Activated T-cell treated with anti-CD3 and anti-CD28 coated beads, Interleukin-2, amount 50 U/mL, for 24 hours (primary cell): ENCODE data around the gene SLC25A13.

ENCODE experiments used
- DNase-seq: peaks from one replicate; pipeline ENCODE4 v3.0.0-alpha.2; 2020
- H3K27ac Mint-ChIP-seq: 2 replicates; pipeline ENCODE4 v1.8.0; 2020; ENCODE audit warnings: mild to moderate bottlenecking, mixed read lengths
- H3K27me3 Mint-ChIP-seq: 2 replicates; pipeline ENCODE4 v1.8.0; 2020; ENCODE audit warnings: mixed read lengths
- H3K36me3 Mint-ChIP-seq: 2 replicates; pipeline ENCODE4 v1.8.0; 2020; ENCODE audit warnings: low read depth, mixed read lengths
- H3K4me1 Mint-ChIP-seq: 2 replicates; pipeline ENCODE4 v1.8.0; 2020; ENCODE audit warnings: low read depth, mixed read lengths
- H3K4me3 Mint-ChIP-seq: 2 replicates; pipeline ENCODE4 v1.8.0; 2020; ENCODE audit warnings: mild to moderate bottlenecking, moderate library complexity, mixed read lengths
- H3K9me3 Mint-ChIP-seq: 2 replicates; pipeline ENCODE4 v1.8.0; 2020; ENCODE audit warnings: mixed read lengths

The SLC25A13 gene

DNA sequence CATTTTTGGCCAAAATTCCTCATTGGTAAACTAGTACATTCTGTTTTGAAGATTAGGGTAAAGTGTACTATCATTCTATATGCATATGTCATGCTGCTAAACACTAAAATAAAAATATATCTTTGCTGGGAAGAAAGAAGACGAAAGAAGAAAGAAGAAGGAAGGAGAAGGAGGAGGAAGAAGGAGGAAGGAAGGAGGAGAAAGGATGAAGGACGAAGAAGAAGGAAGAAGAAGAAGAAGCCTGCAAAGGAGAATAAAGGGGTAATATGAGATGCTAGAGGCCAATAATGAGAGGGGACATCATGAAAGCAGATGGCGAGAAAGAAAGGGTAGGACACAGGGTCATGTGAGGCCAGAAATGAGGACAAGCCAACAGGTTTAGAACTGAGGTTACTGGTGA, 8.0 kb downstream of the SLC25A13 start:
- Mint-ChIP-seq H3K27ac (no peak overlapping the region), H3K9me3 (no peaks in the 10 kb centered on the region), H3K36me3 (peaks cover 25% of the 10 kb centered on the region), H3K27me3 (no peaks in the 10 kb centered on the region), H3K4me1 (peaks cover 55% of the 10 kb centered on the region), H3K4me3 (no peak overlapping the region)
- no peak for DNase-seq

- Mint-ChIP-seq H3K36me3 (peaks cover 25% of the 10 kb centered on the region), H3K27me3 (no peaks in the 10 kb centered on the region), H3K9me3 (no peaks in the 10 kb centered on the region), H3K27ac (no peak overlapping the region), H3K4me1 (peaks cover 54% of the 10 kb centered on the region), H3K4me3 (no peak overlapping the region)
- DNase-seq, result no peak
These were observed 9.4 kb downstream of the SLC25A13 start for GRCh38 chr7:96312502-96312901.

DNA sequence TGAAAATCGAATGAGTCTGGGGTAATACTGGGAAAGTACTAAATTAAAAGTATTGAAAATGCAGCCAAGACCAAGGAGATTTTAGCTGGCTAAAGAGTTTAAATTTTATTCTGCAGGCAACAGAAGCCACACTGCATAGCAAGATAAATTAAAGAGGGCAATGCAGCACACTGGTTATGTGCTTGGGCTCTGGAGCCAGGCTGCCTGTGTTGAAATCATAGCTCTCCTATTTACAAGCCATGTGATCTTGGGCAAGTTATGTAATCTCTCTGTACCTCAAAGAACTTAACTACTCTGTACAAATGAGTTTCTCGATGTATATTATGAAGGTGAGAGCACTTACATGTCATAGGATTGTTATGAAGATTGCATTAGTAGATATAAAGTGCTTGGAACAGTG, 9.9 kb downstream of the SLC25A13 start:
- no peaks in the 10 kb centered on the region for H3K9me3 Mint-ChIP-seq
- no peak for DNase-seq
- no peak overlapping the region for H3K4me3 Mint-ChIP-seq
- no peak overlapping the region for H3K27ac Mint-ChIP-seq
- peaks cover 51% of the 10 kb centered on the region for H3K4me1 Mint-ChIP-seq
- H3K36me3 Mint-ChIP-seq, result peaks cover 26% of the 10 kb centered on the region
- H3K27me3 Mint-ChIP-seq, result no peaks in the 10 kb centered on the region

DNA sequence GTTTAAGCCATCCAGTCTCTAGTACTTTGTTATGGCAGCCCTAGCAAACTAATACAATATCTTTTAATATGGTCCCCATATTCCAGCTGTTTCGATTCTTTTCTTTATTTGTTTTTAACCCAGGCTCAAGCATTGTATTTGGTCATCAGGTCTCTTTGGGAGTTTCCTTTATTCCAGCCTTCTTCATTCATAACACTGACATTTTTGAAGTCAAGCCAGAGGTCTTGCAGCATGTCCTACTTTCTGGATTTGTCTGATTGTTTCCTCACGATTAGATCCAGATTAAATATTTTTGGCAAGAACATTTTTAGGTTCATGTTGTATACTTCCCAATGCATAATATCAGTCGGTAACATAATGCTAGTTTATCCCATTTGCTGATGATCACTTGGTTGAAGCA, 11.8 kb downstream of the SLC25A13 start:
- no peaks in the 10 kb centered on the region for H3K9me3 Mint-ChIP-seq
- peaks cover 58% of the 10 kb centered on the region for H3K4me1 Mint-ChIP-seq
- H3K27ac Mint-ChIP-seq, result no peak overlapping the region
- no peak overlapping the region for H3K4me3 Mint-ChIP-seq
- no peaks in the 10 kb centered on the region for H3K27me3 Mint-ChIP-seq
- no peak for DNase-seq
- peaks cover 26% of the 10 kb centered on the region for H3K36me3 Mint-ChIP-seq

DNA sequence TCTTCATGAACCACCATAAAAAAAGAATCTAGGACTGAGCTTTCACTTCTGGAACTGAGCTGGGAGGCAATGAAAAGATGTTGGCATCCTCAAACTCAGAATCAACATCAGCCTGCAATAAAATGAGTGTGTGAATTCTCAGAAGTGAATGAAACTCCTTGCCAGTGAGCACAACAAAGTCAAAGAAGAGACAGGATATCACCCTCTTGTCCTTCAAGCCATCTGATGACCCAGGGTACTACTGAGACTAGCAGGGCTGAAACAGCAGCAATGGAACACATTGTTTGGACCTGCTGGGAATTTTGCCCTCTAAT, 13.0 kb downstream of the SLC25A13 start:
- DNase-seq, result no peak
- Mint-ChIP-seq H3K4me3 (no peak overlapping the region), H3K36me3 (peaks cover 26% of the 10 kb centered on the region), H3K27me3 (no peaks in the 10 kb centered on the region), H3K4me1 (peaks cover 61% of the 10 kb centered on the region), H3K27ac (no peak overlapping the region), H3K9me3 (no peaks in the 10 kb centered on the region)

GRCh38 chr7:96308253-96308949, 13.5 kb downstream of the SLC25A13 start:
- no peaks in the 10 kb centered on the region for H3K27me3 Mint-ChIP-seq
- peaks cover 66% of the 10 kb centered on the region for H3K4me1 Mint-ChIP-seq
- H3K27ac Mint-ChIP-seq, result no peak overlapping the region

GRCh38 chr7:96306385-96307125, 15.3 kb downstream of the SLC25A13 start:
- Mint-ChIP-seq H3K9me3 (no peaks in the 10 kb centered on the region), H3K36me3 (peaks cover 18% of the 10 kb centered on the region), H3K4me1 (peaks cover 69% of the 10 kb centered on the region), H3K4me3 (no peak overlapping the region), H3K27me3 (no peaks in the 10 kb centered on the region), H3K27ac (no peak overlapping the region)
- DNase-seq, result no peak

More at GRCh38 chr7:96308253-96308949, 13.5 kb downstream of the SLC25A13 start:
- Mint-ChIP-seq H3K9me3 (no peaks in the 10 kb centered on the region), H3K4me3 (no peak overlapping the region), H3K36me3 (peaks cover 26% of the 10 kb centered on the region)
- no peak for DNase-seq

DNA sequence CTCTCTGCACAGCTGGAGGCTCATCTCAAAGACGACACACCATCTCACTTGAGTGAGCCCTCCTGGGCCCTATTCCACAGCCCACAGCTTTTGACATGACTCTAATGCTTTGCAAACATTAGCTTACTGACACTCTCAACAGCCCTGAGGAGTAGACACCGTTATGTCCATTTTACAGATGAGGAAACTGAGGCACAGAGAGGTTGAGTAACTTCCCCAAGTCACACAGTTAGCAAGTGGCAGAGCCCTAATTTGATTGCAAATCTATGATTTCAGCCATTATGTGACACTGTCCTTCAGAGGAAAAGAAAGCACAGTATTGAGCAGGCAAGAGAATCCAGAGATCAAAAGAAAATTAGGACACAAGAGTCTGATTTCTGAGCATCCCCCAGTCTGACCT, 16.0 kb downstream of the SLC25A13 start:
- no peak for DNase-seq
- peaks cover 18% of the 10 kb centered on the region for H3K36me3 Mint-ChIP-seq
- no peaks in the 10 kb centered on the region for H3K9me3 Mint-ChIP-seq
- no peaks in the 10 kb centered on the region for H3K27me3 Mint-ChIP-seq
- no peak overlapping the region for H3K27ac Mint-ChIP-seq
- no peak overlapping the region for H3K4me3 Mint-ChIP-seq
- peaks cover 66% of the 10 kb centered on the region for H3K4me1 Mint-ChIP-seq

DNA sequence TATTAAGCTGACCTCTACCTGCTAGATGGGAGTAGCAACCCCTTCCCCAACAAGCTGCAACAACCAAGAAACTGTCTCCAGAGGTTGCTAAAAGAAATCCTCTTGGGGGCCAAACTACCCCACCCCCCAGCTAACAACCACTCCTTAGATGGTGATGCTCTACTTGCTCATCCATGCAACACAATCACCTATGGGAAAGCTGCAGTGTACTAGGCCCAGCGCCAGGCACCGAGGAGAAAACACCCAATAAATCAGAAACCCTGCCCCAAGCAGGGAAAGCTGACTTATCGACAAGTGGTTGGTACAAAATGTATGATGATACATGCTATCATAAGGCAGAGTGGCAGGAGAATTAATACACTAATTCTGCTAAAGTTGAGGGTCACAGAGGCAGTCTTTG, 17.3 kb downstream of the SLC25A13 start:
- Mint-ChIP-seq H3K27ac (peak overlapping the region; percentile 88), H3K4me1 (peaks cover 66% of the 10 kb centered on the region), H3K36me3 (peaks cover 17% of the 10 kb centered on the region), H3K9me3 (no peaks in the 10 kb centered on the region), H3K4me3 (peak overlapping the region; percentile 28), H3K27me3 (no peaks in the 10 kb centered on the region)
- DNase-seq, result no peak

DNA sequence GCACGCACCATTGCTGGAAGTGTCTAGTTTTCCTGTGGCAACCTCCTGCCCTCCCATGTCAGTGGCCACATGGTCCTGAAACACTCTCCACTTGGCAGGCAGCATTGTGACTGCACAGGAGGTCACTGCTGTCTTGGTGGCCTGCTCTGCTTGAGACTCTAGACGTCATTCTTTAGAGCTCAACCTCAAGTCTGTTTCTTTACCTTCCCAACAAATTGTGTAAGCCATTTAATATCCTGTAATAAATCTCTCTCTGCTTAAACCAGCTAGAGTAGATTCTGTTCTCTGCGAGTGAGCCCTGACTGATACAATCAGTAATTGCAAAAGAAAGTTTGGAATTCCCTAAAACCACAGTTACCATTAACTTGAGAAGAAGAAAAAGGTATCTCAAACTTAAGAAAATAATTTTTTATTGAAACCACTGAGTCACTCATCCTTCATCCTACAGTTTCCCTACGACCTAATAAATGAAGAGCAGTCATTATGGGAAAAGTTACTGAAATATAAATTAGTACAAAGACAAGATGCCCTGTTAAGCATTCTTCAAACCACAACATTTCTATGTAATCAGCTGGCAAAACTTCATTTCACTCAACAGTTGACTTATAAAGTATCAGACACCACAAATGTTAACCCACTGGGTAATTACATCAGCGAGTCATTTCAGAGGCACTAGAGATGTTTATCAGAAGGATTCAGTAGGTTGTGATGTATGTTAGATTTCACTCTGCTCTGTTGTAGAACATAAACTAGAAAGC, 18.0 kb downstream of the SLC25A13 start:
- DNase-seq, result no peak
- Mint-ChIP-seq H3K36me3 (peaks cover 19% of the 10 kb centered on the region), H3K9me3 (no peaks in the 10 kb centered on the region), H3K4me1 (peaks cover 66% of the 10 kb centered on the region), H3K27me3 (no peaks in the 10 kb centered on the region), H3K27ac (peak overlapping the region; percentile 88), H3K4me3 (peak overlapping the region; percentile 28)

DNA sequence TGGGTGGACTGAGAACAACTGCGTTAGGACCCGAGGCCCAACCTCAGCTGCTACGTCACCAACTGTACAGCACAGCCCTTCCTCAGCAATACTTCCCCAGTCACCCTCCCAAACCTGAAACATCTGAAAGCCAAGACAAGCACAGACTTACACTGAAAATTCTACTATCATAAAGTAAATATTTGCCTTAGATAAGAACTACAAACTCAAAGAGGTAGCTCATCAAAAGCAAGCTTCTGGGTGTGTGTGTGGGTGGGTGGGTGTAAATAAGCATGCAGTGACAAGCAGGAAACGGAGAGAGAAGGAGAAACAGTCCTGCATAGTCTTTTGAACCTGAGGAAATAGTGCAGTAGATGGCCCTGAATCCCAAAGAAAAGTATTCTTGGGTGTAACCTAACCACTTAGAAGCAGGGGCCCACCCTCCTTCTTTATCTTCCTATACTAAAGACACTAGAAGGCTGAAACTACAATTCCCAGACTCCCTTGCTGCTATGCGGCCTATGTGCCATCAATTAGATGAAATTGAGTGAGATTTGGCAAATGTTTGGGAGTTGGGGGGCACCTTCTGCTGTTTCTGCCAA, 18.7 kb downstream of the SLC25A13 start:
- Mint-ChIP-seq H3K36me3 (peaks cover 16% of the 10 kb centered on the region), H3K4me1 (peaks cover 59% of the 10 kb centered on the region), H3K4me3 (no peak overlapping the region), H3K9me3 (no peaks in the 10 kb centered on the region), H3K27ac (peak overlapping the region; percentile 88), H3K27me3 (no peaks in the 10 kb centered on the region)
- DNase-seq, result no peak

DNA sequence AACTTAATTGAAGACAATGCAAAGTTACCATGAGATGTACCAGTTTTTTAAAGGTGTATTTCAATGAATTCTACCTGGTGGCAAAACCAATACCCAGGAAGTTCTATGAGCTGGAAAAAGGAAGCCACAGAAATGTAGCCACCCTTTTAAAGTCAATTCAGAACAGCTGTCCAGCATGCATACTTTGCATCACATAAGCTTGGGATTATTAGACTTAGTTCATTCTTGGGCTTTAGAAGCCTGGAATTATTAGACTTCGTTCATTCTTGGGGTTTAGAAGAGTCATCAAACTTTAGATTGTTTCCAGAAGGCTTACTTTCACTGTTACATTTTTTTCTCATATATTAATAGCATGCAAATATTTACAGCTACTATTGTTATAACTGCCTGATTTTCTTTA, 20.9 kb downstream of the SLC25A13 start:
- H3K9me3 Mint-ChIP-seq, result no peaks in the 10 kb centered on the region
- peaks cover 51% of the 10 kb centered on the region for H3K4me1 Mint-ChIP-seq
- H3K36me3 Mint-ChIP-seq, result peaks cover 21% of the 10 kb centered on the region
- no peaks in the 10 kb centered on the region for H3K27me3 Mint-ChIP-seq
- DNase-seq, result no peak
- H3K27ac Mint-ChIP-seq, result no peak overlapping the region
- H3K4me3 Mint-ChIP-seq, result no peak overlapping the region

GRCh38 chr7:96300502-96300901, 21.4 kb downstream of the SLC25A13 start:
- H3K27ac Mint-ChIP-seq, result no peak overlapping the region
- H3K9me3 Mint-ChIP-seq, result no peaks in the 10 kb centered on the region
- no peak for DNase-seq

GRCh38 chr7:96299496-96299895, 22.4 kb downstream of the SLC25A13 start:
- DNase-seq, result no peak
- Mint-ChIP-seq H3K36me3 (peaks cover 28% of the 10 kb centered on the region), H3K4me3 (no peak overlapping the region), H3K9me3 (no peaks in the 10 kb centered on the region), H3K4me1 (peaks cover 37% of the 10 kb centered on the region), H3K27ac (no peak overlapping the region), H3K27me3 (no peaks in the 10 kb centered on the region)

More at GRCh38 chr7:96300502-96300901, 21.4 kb downstream of the SLC25A13 start:
- Mint-ChIP-seq H3K36me3 (peaks cover 19% of the 10 kb centered on the region), H3K27me3 (no peaks in the 10 kb centered on the region), H3K4me1 (peaks cover 46% of the 10 kb centered on the region), H3K4me3 (no peak overlapping the region)
